ENCODE measurements around the gene TRIM52. TPM values are rescaled to one million over a fixed set of nuclear protein-coding genes. Genes with fewer than 3 reads are reported as not detected.

TRIM52 gene
- polyA plus RNA-seq, 1 of the 3 experiments (the other 2 are of a cell fraction): 6.4 TPM

GRCh38 chr5:181281077-181281983 lies 20.4 kb upstream of the TRIM52 start:
- Histone ChIP-seq H3K9me2 (no peaks in the 10 kb centered on the region), H2AFZ (ENCODE audit: low read depth) (no peak overlapping the region), H3K36me3 (replicated peaks in 1 of 2; ENCODE audit: control insufficient read depth in 1 of 2, insufficient read depth in 2 of 2, low read length in 1 of 2) (peaks cover 7 to 11% of the 10 kb centered on the region in 2 experiments), H3K4me3 (ENCODE audit: low read depth in 2 of 2, low read length in 1 of 2) (peak overlapping the region; percentile 70 to 82), H3K27me3 (ENCODE audit: insufficient read depth) (no peaks in the 10 kb centered on the region), H3F3A (replicated peaks; ENCODE audit: insufficient read depth) (peaks cover 14% of the 10 kb centered on the region), H3K79me2 (ENCODE audit: insufficient read depth) (peaks cover 31% of the 10 kb centered on the region), H3K9ac (peak overlapping the region; percentile 92), H3K27ac (ENCODE audit: low read depth in 2 of 2, low read length in 1 of 2) (peak overlapping the region; percentile 86 to 97), H4K20me1 (ENCODE audit: insufficient read depth) (peaks cover 34% of the 10 kb centered on the region), H3K9me3 (no peaks in the 10 kb centered on the region), H3K4me1 (ENCODE audit: control insufficient read depth in 1 of 2, insufficient read depth in 2 of 2, low read depth in 1 of 2, low read length in 1 of 2) (peaks cover 0 to 9% of the 10 kb centered on the region in 2 experiments; a peak in 1 of 4 replicates), H3K4me2 (peak overlapping the region; percentile 96)
- DNase-seq: peak; percentile 94
- POLR2A ChIA-PET: interaction anchor here (0.7 to 2.1 kb wide), 7 partner anchors 19 to 58 kb away, joined by 3 to 20 read pairs (median 5); partner anchors contain the start of gene RACK1
- CTCF ChIA-PET: interaction anchor here (0.8 to 1.8 kb wide), 3 partner anchors 20 to 97 kb away, joined by 3 to 7 read pairs (median 3); partner anchors contain the start of gene TRIM52
- 14% methylated on average over 37 of the region's 40 CpGs for WGBS (ENCODE audit: low lambda C conversion rate)
- TF ChIP-seq TEAD4 (IDR thresholded peaks at IDR 0.05; ENCODE audit: borderline replicate concordance, insufficient read depth) (0 out of 2 replicates have a peak, but pooled peaks have one; percentile 29), NRF1 (IDR thresholded peaks at IDR 0.05; ENCODE audit: low read depth, low read length) (peak; percentile 64), MEF2A (IDR thresholded peaks at IDR 0.05; ENCODE audit: borderline replicate concordance, low read depth) (no peak), NFIC (IDR thresholded peaks at IDR 0.05; ENCODE audit: borderline replicate concordance) (no peak), MXI1 (IDR thresholded peaks at IDR 0.05; ENCODE audit: low read depth, low read length) (peak; percentile 88; the same call in 1 of the 2 replicates), JUND (IDR thresholded peaks at IDR 0.05) (no peak), GABPA (IDR thresholded peaks at IDR 0.05; ENCODE audit: low read depth) (no peak), GATA2 (CRISPR knock-in tag; IDR thresholded peaks at IDR 0.05) (no peak), FOSL2 (IDR thresholded peaks at IDR 0.05; ENCODE audit: borderline replicate concordance, low read depth) (no peak), CTCF (IDR thresholded peaks at IDR 0.05) (no peak), REST (IDR thresholded peaks at IDR 0.05; ENCODE audit: low read depth, low read length) (no peak), ELF1 (IDR thresholded peaks at IDR 0.05) (no peak), RCOR1 (IDR thresholded peaks at IDR 0.05; ENCODE audit: low read length) (no peak), RFX5 (IDR thresholded peaks at IDR 0.05; ENCODE audit: low read length) (peak; percentile 70), FOXM1 (IDR thresholded peaks at IDR 0.05; ENCODE audit: low read depth) (no peak), ZBTB33 (IDR thresholded peaks at IDR 0.05; ENCODE audit: borderline replicate concordance, low read depth) (no peak), CHD2 (IDR thresholded peaks at IDR 0.05; ENCODE audit: low read length, partially characterized antibody) (no peak), SMC3 (IDR thresholded peaks at IDR 0.05; ENCODE audit: low read depth, low read length) (no peak), YY1 (IDR thresholded peaks at IDR 0.05; ENCODE audit: low read depth) (peak; percentile 87), EP300 (IDR thresholded peaks at IDR 0.05; ENCODE audit: borderline replicate concordance in 1 of 2, low read depth in 1 of 2, low read length in 1 of 2) (no peak), EZH2phosphoT487 (IDR thresholded peaks at IDR 0.05; ENCODE audit: borderline replicate concordance, low read depth) (no peak)
- TF ChIP-seq, protein P1, sequence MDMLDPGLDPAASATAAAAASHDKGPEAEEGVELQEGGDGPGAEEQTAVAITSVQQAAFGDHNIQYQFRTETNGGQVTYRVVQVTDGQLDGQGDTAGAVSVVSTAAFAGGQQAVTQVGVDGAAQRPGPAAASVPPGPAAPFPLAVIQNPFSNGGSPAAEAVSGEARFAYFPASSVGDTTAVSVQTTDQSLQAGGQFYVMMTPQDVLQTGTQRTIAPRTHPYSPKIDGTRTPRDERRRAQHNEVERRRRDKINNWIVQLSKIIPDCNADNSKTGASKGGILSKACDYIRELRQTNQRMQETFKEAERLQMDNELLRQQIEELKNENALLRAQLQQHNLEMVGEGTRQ (IDR thresholded peaks at IDR 0.05; ENCODE audit: borderline replicate concordance, low read depth, low read length): no peak
- TF ChIP-seq, protein P2, sequence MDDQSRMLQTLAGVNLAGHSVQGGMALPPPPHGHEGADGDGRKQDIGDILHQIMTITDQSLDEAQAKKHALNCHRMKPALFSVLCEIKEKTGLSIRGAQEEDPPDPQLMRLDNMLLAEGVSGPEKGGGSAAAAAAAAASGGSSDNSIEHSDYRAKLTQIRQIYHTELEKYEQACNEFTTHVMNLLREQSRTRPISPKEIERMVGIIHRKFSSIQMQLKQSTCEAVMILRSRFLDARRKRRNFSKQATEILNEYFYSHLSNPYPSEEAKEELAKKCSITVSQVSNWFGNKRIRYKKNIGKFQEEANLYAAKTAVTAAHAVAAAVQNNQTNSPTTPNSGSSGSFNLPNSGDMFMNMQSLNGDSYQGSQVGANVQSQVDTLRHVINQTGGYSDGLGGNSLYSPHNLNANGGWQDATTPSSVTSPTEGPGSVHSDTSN (IDR thresholded peaks at IDR 0.05): no peak

Data from SK-N-SH (cell line).